HG02870 (cell line): ENCODE results near the gene BTG4.

Experiments used
- ATAC-seq: cut with Tn5 transposase; IDR thresholded peaks from one replicate; pipeline ENCODE4 v1.9.1; 2021; ENCODE audit warnings: mild to moderate bottlenecking, moderate library complexity; ENCODE audit not compliant: unreplicated experiment

The BTG4 gene

DNA sequence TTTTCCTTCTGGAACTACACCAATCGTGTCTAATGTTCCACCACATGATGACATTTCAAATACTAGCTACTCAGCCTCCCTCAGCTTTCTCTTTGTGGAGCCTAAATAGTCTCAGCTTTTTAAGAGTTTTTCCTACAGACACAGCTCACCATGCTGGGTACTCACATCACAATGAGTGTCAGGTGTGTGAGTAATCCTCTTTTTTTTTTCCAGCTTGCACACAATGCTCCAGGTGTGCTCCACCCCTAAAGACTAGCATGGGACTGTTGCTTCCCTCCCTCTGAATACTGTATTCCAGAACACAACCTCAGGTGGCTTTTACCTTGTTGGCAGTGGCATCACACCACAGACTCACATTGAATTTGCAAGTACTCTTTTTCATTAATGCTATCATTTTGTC is 11.7 kb downstream of the BTG4 start:
- no peak for ATAC-seq

- no peak for ATAC-seq
Observed at GRCh38 chr11:111499483-111499882, 12.7 kb downstream of the BTG4 start.

DNA sequence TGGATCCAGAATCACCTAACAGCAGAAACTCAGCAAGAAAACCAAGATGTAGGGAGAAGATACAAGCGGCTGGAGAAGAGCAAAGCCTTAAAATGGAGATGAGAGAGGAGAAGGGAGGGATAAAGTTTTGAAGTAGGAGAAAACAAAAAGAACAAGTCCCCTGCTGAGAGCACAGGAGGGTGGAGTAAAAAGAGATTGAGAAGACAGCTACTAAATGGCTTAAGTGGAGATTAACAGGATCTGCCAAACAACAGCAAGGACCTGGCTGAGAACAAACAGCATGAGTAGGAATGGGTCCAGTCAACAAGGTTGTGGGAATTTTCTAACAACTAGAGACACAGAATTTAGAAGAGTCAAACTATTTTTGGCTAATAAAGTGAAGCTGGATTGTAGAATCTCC is 18.1 kb downstream of the BTG4 start:
- no peak for ATAC-seq

DNA sequence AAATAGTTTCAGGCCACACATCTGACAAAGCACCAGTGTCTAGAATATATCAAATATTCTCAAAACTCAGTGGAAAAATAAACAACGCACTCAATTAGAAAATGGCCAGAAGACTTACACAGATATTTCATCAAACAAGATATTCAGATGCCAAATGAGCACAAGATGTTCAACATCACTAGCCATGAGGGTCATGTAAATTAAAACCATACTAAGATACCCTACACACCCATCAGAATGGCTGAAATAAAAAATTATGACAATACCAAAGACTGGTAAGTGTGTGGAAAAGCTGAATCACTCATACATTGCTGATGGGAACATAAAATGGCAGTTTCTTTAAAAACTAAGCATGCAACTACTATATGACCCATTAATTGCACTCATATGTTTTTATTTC is 21.7 kb downstream of the BTG4 start:
- no peak for ATAC-seq

DNA sequence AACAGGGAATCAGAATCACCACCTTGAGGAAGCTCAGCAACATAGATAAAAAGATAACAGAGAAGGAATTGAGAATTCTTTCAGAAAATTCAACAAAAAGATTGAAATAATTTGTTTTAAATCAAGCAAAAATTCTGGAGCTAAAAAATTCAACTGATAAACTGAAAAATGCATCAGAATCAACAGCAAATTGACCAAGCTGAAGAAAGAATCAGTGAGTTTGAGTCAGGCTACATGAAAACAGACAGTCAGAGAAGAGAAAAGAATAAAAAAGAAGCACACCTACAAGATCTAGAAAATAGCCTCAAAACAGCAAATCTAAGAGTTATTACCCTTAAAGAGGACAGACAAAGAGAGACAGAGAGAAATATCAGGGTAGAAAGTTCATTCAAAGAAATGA is 28.8 kb downstream of the BTG4 start:
- no peak for ATAC-seq

DNA sequence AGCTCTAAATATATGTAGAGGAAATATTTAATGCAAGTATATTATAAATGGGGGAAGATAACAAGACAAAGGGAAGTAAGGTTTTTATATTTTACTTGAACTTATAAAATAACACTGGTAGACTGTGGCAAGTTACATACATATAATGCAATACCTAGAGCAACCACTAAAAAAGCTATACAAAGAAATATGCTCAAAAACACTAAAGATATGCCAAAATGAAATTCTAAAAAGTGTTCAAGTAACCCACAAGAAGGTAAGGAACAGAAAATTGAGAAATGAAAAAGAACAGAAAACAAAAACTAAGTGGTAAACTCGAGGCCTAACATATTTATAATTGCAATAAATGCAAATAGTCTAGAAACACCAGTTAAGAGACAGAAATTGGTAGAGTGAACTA is 32.5 kb downstream of the BTG4 start:
- ATAC-seq = no peak

- no peak for ATAC-seq
Observed at GRCh38 chr11:111477898-111478297, 34.3 kb downstream of the BTG4 start.

DNA sequence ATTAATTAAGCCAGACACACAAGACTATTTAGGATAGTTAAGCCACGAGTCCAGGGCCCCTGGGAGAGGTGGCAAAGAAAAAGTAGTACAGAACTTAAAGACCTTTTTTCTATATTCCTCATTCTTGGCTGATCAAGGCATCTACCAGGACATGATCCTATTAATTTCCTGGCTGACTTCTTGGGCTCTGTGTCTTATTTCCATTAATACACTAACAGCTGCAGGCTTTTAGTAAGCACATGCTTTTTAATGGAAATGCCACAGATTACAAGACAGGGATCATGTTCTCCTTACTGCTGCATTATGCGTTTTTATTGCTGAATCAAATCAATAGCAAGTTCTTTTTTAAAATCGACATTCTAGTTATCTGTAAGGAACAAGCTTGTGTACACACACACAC is 35.2 kb downstream of the BTG4 start:
- no peak for ATAC-seq

DNA sequence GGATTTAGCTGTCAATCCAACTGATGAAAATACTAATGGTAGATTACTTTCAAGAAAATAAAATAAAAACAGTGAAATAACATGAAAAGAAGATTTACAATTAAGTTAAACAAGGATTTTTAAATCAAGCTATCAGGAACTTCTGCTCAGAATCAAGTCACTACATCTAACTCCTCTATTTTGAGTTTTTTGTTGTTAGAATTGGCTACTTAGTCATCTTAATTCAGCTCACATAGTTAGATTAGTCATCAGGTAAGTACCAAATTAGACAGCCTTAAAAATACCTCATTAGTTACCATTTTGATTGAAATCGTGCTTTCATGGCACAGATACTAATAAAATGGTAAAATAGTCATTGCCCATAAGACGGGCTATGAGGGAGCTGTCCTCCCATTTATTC is 35.8 kb downstream of the BTG4 start:
- ATAC-seq = no peak

DNA sequence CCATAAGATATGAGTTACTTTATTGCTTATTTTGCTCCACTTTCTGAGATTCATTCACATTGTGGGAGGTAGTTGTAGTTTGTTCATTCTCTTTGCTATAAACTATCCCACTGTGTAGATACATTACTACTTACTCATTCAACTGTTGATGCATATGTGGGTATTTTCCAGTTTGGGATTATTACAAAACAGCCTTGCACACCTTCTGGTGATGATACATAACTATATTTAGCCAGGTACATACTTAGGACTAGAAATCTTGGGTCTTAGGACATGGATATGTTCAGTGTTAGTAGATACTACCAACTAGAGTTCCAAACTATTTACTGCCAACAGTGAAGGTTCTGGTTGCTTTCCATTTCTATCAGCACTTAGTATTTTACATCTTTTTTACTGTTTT is 37.8 kb downstream of the BTG4 start:
- ATAC-seq = no peak

GRCh38 chr11:111472228-111472627 is 40.0 kb downstream of the BTG4 start:
- no peak for ATAC-seq

- ATAC-seq = no peak
Observed at GRCh38 chr11:111469200-111469599, 43.0 kb downstream of the BTG4 start.

GRCh38 chr11:111466615-111467014 is 45.6 kb downstream of the BTG4 start:
- ATAC-seq = no peak

- no peak for ATAC-seq
Observed at GRCh38 chr11:111465400-111465799, 46.8 kb downstream of the BTG4 start.

DNA sequence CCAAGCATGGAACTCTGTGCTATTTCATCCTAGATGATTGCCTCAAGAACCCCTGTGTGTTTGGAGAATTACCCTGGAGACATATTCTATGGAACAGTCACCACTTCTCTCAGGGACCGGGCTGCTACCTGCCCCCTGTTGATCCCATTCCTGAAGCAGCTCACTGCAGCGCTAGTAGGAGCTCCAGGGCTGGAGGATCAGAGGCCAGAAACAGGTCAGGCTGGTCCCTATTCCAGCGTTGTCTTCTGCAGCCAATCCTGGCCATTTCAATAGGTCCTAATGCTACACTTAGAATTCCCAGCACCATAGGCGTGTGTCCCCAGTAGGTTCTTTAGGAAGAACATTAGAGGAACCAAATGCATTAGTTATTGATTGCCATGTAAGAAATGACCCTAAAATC is 48.9 kb downstream of the BTG4 start:
- ATAC-seq = no peak

- ATAC-seq = no peak
Observed at GRCh38 chr11:111462329-111462728, 49.9 kb downstream of the BTG4 start.

DNA sequence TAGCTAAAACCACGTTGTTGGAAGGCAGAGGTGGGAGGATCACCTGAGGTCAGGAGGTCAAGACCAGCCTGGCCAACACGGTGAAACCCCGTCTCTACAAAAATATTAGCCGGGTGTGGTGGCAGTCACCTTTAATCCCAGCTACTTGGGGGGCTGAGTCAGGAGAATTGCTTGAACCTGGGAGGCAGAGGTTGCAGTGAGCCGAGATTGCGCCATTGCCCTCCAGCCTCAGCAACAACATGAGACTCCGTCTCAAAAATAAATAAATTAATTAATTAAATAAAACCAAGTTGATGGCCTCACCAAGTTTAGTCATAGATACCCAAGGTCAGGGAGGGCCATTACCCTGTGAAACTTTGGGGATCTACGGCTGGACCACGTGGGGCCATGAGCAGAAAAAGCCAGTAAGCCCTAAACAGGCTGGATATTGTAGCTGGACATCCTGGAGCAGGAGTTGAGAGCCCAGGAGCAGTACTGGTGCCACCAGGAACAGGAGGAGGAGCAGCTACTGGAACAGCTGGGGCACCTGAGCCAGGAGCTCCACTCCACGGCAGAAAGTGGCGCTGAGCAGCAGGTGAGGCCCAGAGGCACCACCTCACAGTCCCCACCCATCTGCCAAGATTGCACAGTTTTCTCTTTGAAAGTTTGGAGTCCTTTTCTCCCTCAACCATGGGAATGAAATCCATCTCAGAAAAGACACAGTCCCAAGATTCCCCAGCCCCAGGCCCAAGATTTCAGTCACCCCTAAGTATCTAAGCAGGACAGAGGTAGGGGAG is 50.5 kb downstream of the BTG4 start:
- ATAC-seq = no peak

GRCh38 chr11:111460856-111461255 is 51.3 kb downstream of the BTG4 start:
- ATAC-seq = no peak

- no peak for ATAC-seq
Observed at GRCh38 chr11:111460340-111460739, 51.8 kb downstream of the BTG4 start.

GRCh38 chr11:111459506-111460270 is 52.5 kb downstream of the BTG4 start:
- no peak for ATAC-seq

DNA sequence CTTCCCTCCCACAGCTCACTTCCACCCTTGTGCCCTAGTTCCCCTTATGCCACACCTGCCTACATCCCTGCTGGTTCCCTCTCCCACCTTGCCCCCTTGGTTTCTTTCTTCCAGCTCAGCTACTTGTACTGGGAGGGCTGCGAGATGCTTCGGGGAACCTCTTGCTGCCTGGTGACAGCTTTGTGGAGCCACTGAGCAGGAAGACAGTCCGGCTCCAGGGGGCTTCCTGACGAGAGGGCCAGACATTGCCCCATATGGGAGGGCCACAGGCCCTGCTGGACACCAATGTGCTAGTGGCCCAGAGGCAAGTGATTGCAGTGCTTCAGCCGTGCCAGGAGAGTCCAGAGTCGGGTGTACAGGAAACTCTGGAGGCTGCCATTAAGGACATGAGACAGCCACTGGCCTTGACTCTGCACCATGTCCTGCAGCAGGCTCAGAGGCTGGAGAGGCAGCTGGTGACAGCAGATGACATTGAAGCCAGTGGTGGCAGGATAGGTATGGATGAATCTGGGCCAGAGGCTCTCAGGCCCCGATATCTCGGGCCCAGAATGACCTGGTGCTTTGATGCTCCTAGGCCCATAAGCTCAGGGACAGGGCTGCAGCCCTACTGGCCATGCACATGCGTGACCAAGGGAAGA is 54.3 kb downstream of the BTG4 start:
- no peak for ATAC-seq
